ENCODE results near the gene TBCEL.

Gene TBCEL

GRCh38 chr11:120995184-120995583 is 28.7 kb upstream of the TBCEL start:
- no peaks in the 10 kb centered on the region for H3K9me2 ChIP-seq (replicated peaks; ENCODE audit: insufficient read depth, low read length)
- no peak overlapping the region for H3K4me3 ChIP-seq (ENCODE audit: low read length)
- no peaks in the 10 kb centered on the region for H3F3A ChIP-seq (ENCODE audit: insufficient read depth, low read length)
- H3K4me2 ChIP-seq (ENCODE audit: low read depth, low read length): no peak overlapping the region
- H3K79me2 ChIP-seq (ENCODE audit: low read length): no peaks in the 10 kb centered on the region
- H4K20me1 ChIP-seq (ENCODE audit: insufficient read depth, low read length): no peaks in the 10 kb centered on the region
- no peaks in the 10 kb centered on the region for H3K36me3 ChIP-seq (replicated peaks; ENCODE audit: insufficient read depth, low read length)
- H3K27me3 ChIP-seq (replicated peaks; ENCODE audit: insufficient read depth, low read length): no peaks in the 10 kb centered on the region
- TF ChIP-seq EZH2 (optimal IDR thresholded peaks at IDR 0.05; ENCODE audit: low read depth, low read length) (no peak), EZH2phosphoT487 (IDR thresholded peaks at IDR 0.05; ENCODE audit: low read length) (no peak), CTCF (IDR thresholded peaks at IDR 0.05; ENCODE audit: low read length) (no peak)
- H3K9ac ChIP-seq (ENCODE audit: low read length): no peak overlapping the region
- H3K4me1 ChIP-seq (ENCODE audit: low read length): no peaks in the 10 kb centered on the region
- H3K9me3 ChIP-seq (replicated peaks; ENCODE audit: insufficient read depth, low read length): no peaks in the 10 kb centered on the region
- H3K27ac ChIP-seq (ENCODE audit: low read length): no peak overlapping the region
- DNase-seq: no peak
- no peak overlapping the region for H2AFZ ChIP-seq (ENCODE audit: low read length)

GRCh38 chr11:120996973-120997372 is 26.9 kb upstream of the TBCEL start:
- Histone ChIP-seq H3K79me2 (ENCODE audit: low read length) (no peaks in the 10 kb centered on the region), H3K9me2 (replicated peaks; ENCODE audit: insufficient read depth, low read length) (no peaks in the 10 kb centered on the region), H3F3A (ENCODE audit: insufficient read depth, low read length) (no peaks in the 10 kb centered on the region), H3K4me3 (ENCODE audit: low read length) (no peak overlapping the region), H3K36me3 (replicated peaks; ENCODE audit: insufficient read depth, low read length) (no peaks in the 10 kb centered on the region), H2AFZ (ENCODE audit: low read length) (no peak overlapping the region), H3K27ac (ENCODE audit: low read length) (no peak overlapping the region), H3K9me3 (replicated peaks; ENCODE audit: insufficient read depth, low read length) (no peaks in the 10 kb centered on the region), H4K20me1 (ENCODE audit: insufficient read depth, low read length) (no peaks in the 10 kb centered on the region), H3K9ac (ENCODE audit: low read length) (no peak overlapping the region), H3K27me3 (replicated peaks; ENCODE audit: insufficient read depth, low read length) (no peaks in the 10 kb centered on the region), H3K4me2 (ENCODE audit: low read depth, low read length) (no peak overlapping the region), H3K4me1 (ENCODE audit: low read length) (no peaks in the 10 kb centered on the region)
- DNase-seq: no peak
- TF ChIP-seq EZH2phosphoT487 (IDR thresholded peaks at IDR 0.05; ENCODE audit: low read length): no peak
- TF ChIP-seq CTCF (IDR thresholded peaks at IDR 0.05; ENCODE audit: low read length): no peak
- no peak for TF ChIP-seq EZH2 (optimal IDR thresholded peaks at IDR 0.05; ENCODE audit: low read depth, low read length)

GRCh38 chr11:120998581-120998980 is 25.3 kb upstream of the TBCEL start:
- Histone ChIP-seq H3K9ac (ENCODE audit: low read length) (no peak overlapping the region), H3K9me2 (replicated peaks; ENCODE audit: insufficient read depth, low read length) (no peaks in the 10 kb centered on the region), H3K36me3 (replicated peaks; ENCODE audit: insufficient read depth, low read length) (no peaks in the 10 kb centered on the region), H3K4me2 (ENCODE audit: low read depth, low read length) (no peak overlapping the region), H3K9me3 (replicated peaks; ENCODE audit: insufficient read depth, low read length) (no peaks in the 10 kb centered on the region), H3K4me3 (ENCODE audit: low read length) (no peak overlapping the region), H4K20me1 (ENCODE audit: insufficient read depth, low read length) (no peaks in the 10 kb centered on the region), H3F3A (ENCODE audit: insufficient read depth, low read length) (no peaks in the 10 kb centered on the region), H3K27ac (ENCODE audit: low read length) (no peak overlapping the region), H2AFZ (ENCODE audit: low read length) (no peak overlapping the region), H3K79me2 (ENCODE audit: low read length) (no peaks in the 10 kb centered on the region), H3K27me3 (replicated peaks; ENCODE audit: insufficient read depth, low read length) (no peaks in the 10 kb centered on the region), H3K4me1 (ENCODE audit: low read length) (no peaks in the 10 kb centered on the region)
- DNase-seq: no peak
- TF ChIP-seq EZH2 (optimal IDR thresholded peaks at IDR 0.05; ENCODE audit: low read depth, low read length) (no peak), CTCF (IDR thresholded peaks at IDR 0.05; ENCODE audit: low read length) (no peak), EZH2phosphoT487 (IDR thresholded peaks at IDR 0.05; ENCODE audit: low read length) (no peak)
